K562 (cell line): ENCODE results near the gene SLC22A3.

Experiments used
- CREB1 ChIP-seq, 2 experiments: sonication (generic) in 1 of 2; formaldehyde crosslinking in 1 of 2; IDR thresholded peaks; 2 replicates each; pipeline versions ENCODE4 v1.6.1 to v1.8.0; 2012 to 2022; ENCODE audit warnings: inconsistent platforms in 1 of 2, mild to moderate bottlenecking in 1 of 2, missing genetic modification reagents in 1 of 2, moderate library complexity in 1 of 2
- CTCF ChIP-seq, 3 experiments: IDR thresholded peaks in 2 of 3; conservative IDR thresholded peaks in 1 of 3; 2 replicates each; pipeline ENCODE4 v1.5.1; 2011 to 2012; ENCODE audit warnings: low read length in 3 of 3, mild to moderate bottlenecking in 3 of 3, control low read depth in 2 of 3, improper control_type of control experiment in 1 of 3, inconsistent platforms in 1 of 3, low read depth in 1 of 3, mixed read lengths in 1 of 3, moderate library complexity in 1 of 3; ENCODE audit not compliant: insufficient read depth in 2 of 3
- DDX20 ChIP-seq: fragments of 450-650 bp; IDR thresholded peaks from 2 replicates; pipeline ENCODE4 v1.6.1; 2016; ENCODE audit warnings: missing genetic modification characterization, low read depth, mild to moderate bottlenecking, missing compliant biosample characterization, moderate library complexity
- EZH2 ChIP-seq: IDR thresholded peaks from 2 replicates; pipeline ENCODE4 v1.6.1; 2012; ENCODE audit warnings: low read depth, mild to moderate bottlenecking, inconsistent platforms, low read length, borderline replicate concordance
- FOXM1 ChIP-seq, 2 experiments: fragments of 450-650 bp in 1 of 2; sonication (generic) in 1 of 2; formaldehyde crosslinking in 1 of 2; IDR thresholded peaks; 2 replicates each; pipeline versions ENCODE4 v1.6.1 to v1.9.0; 2017 to 2022; ENCODE audit warnings: low read depth in 2 of 2, mild to moderate bottlenecking in 2 of 2, missing genetic modification reagents in 1 of 2, moderate library complexity in 1 of 2
- PBX2 ChIP-seq, 2 experiments: IDR thresholded peaks in 1 of 2; conservative IDR thresholded peaks in 1 of 2; 2 replicates each; pipeline ENCODE4 v1.6.1; 2016; ENCODE audit warnings: low read depth in 2 of 2, mild to moderate bottlenecking in 1 of 2, missing compliant biosample characterization in 1 of 2, missing genetic modification characterization in 1 of 2, moderate library complexity in 1 of 2
- YY1 ChIP-seq, 3 experiments: IDR thresholded peaks; 2 replicates each; pipeline ENCODE4 v1.6.1; 2011; ENCODE audit warnings: low read length in 2 of 3, mild to moderate bottlenecking in 2 of 3, moderate library complexity in 2 of 3, borderline replicate concordance in 1 of 3, control low read depth in 1 of 3, low read depth in 1 of 3; ENCODE audit not compliant: insufficient read depth in 3 of 3, insufficient replicate concordance in 2 of 3, control insufficient read depth in 1 of 3, insufficient read length in 1 of 3; ENCODE audit errors: extremely low read depth in 1 of 3
- ZFP36 ChIP-seq: fragments of 150-350 bp; IDR thresholded peaks from 2 replicates; pipeline ENCODE4 v1.6.1; 2018; ENCODE audit warnings: low read length, low read depth; ENCODE audit not compliant: partially characterized antibody

- no peak for TF ChIP-seq DDX20 (tag)
- TF ChIP-seq YY1 (IDR thresholded peaks at IDR 0.05; ENCODE audit: borderline replicate concordance in 1 of 3, control insufficient read depth in 1 of 3, extremely low read depth in 1 of 3, insufficient read depth in 3 of 3, insufficient read length in 1 of 3, insufficient replicate concordance in 2 of 3, low read depth in 1 of 3, low read length in 2 of 3), result no peak
- no peak for TF ChIP-seq FOXM1 (IDR thresholded peaks at IDR 0.05; ENCODE audit: low read depth)
- TF ChIP-seq FOXM1 (CRISPR knock-in tag; IDR thresholded peaks at IDR 0.05; ENCODE audit: low read depth), result no peak
- no peak for TF ChIP-seq CTCF (IDR thresholded peaks at IDR 0.05 in 2 of 3, conservative IDR thresholded peaks at IDR 0.05 in 1 of 3; ENCODE audit: insufficient read depth in 2 of 3, low read depth in 1 of 3, low read length in 3 of 3)
- TF ChIP-seq ZFP36, result no peak
- no peak for TF ChIP-seq EZH2
- no peak for TF ChIP-seq PBX2 (CRISPR knock-in tag; IDR thresholded peaks at IDR 0.05; ENCODE audit: low read depth)
- no peak for TF ChIP-seq PBX2 (tag; conservative IDR thresholded peaks at IDR 0.05; ENCODE audit: low read depth)
- TF ChIP-seq CREB1 (IDR thresholded peaks at IDR 0.05), result no peak
- no peak for TF ChIP-seq CREB1 (CRISPR knock-in tag; IDR thresholded peaks at IDR 0.05)
These were observed 72.2 kb downstream of the SLC22A3 start for GRCh38 chr6:160420253-160420968.
